Measurements from ENCODE around the gene AASDH.

DNA sequence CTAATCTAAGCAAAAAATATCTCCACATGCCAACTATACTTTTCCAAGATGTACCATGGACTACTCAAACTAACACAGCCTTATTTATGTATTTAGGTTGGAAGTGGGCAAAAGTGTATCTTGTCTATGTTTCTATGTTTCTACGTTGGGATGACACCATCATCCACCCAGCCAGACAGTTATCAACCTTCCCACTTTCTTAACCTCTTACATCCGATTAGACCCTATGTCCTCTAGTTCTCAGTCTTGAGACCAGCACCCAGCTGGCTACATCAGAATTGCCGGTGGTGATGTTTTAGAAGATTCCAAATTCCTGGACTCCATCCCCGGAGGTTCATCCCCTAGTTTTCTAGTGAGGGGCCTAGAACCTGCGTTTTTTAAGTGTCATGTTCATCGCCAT, 1.0 kb upstream of the AASDH start:
- TF ChIP-seq, protein P1, sequence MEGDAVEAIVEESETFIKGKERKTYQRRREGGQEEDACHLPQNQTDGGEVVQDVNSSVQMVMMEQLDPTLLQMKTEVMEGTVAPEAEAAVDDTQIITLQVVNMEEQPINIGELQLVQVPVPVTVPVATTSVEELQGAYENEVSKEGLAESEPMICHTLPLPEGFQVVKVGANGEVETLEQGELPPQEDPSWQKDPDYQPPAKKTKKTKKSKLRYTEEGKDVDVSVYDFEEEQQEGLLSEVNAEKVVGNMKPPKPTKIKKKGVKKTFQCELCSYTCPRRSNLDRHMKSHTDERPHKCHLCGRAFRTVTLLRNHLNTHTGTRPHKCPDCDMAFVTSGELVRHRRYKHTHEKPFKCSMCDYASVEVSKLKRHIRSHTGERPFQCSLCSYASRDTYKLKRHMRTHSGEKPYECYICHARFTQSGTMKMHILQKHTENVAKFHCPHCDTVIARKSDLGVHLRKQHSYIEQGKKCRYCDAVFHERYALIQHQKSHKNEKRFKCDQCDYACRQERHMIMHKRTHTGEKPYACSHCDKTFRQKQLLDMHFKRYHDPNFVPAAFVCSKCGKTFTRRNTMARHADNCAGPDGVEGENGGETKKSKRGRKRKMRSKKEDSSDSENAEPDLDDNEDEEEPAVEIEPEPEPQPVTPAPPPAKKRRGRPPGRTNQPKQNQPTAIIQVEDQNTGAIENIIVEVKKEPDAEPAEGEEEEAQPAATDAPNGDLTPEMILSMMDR (optimal IDR thresholded peaks at IDR 0.05 in 1 of 3, IDR thresholded peaks at IDR 0.05 in 1 of 3, conservative IDR thresholded peaks at IDR 0.05 in 1 of 3; ENCODE audit: extremely low read depth in 1 of 3, insufficient read depth in 2 of 3, low read length in 3 of 3), result no peak
- TF ChIP-seq EZH2 (IDR thresholded peaks at IDR 0.05; ENCODE audit: low read length), result no peak
